Mesenchymal stem cell (in vitro differentiated cells and primary cell): ENCODE measurements around the gene IFT25.
"Not testable (repeated sequence)": the region's sequence is repeated elsewhere in the genome, so short reads cannot be mapped to it uniquely, and the experiment has no call there.

Source experiments
- DNase-seq: peaks from one replicate; pipeline ENCODE4 v3.0.0-alpha.2; 2013
- H2AFZ ChIP-seq: one replicate; pipeline ENCODE4 v1.6.1; 2013; ENCODE audit warnings: low read depth, mild to moderate bottlenecking, control low read depth, inconsistent platforms, low read length, moderate library complexity
- H2AK5ac ChIP-seq: 2 replicates; pipeline ENCODE4 v1.6.1; 2013; ENCODE audit warnings: low read length, moderate library complexity, mild to moderate bottlenecking, inconsistent platforms; ENCODE audit not compliant: severe bottlenecking
- H2BK120ac ChIP-seq: one replicate; pipeline ENCODE4 v1.6.1; 2013; ENCODE audit warnings: low read depth, mild to moderate bottlenecking, inconsistent platforms, low read length, moderate library complexity
- H2BK12ac ChIP-seq, 2 experiments: one replicate each; pipeline ENCODE4 v1.6.1; 2013; ENCODE audit warnings: inconsistent platforms in 2 of 2, low read length in 2 of 2, mild to moderate bottlenecking in 2 of 2, moderate library complexity in 2 of 2, control low read depth in 1 of 2
- H2BK15ac ChIP-seq: one replicate; pipeline ENCODE4 v1.6.1; 2013; ENCODE audit warnings: mild to moderate bottlenecking, low read depth, inconsistent platforms; ENCODE audit not compliant: poor library complexity, severe bottlenecking
- H2BK5ac ChIP-seq: 2 replicates; pipeline ENCODE4 v1.6.1; 2013; ENCODE audit warnings: low read depth, mild to moderate bottlenecking, low read length, control low read depth, inconsistent platforms; ENCODE audit not compliant: poor library complexity, severe bottlenecking
- H3K14ac ChIP-seq, 2 experiments: one replicate each; pipeline ENCODE4 v1.6.1; 2013; ENCODE audit warnings: inconsistent platforms in 2 of 2, low read length in 2 of 2, control low read depth in 1 of 2, mild to moderate bottlenecking in 1 of 2, moderate library complexity in 1 of 2
- H3K18ac ChIP-seq, 2 experiments: one replicate each; pipeline ENCODE4 v1.6.1; 2013; ENCODE audit warnings: inconsistent platforms in 2 of 2, low read length in 2 of 2, control low read depth in 1 of 2, low read depth in 1 of 2, mild to moderate bottlenecking in 1 of 2
- H3K23ac ChIP-seq, 2 experiments: one replicate each; pipeline ENCODE4 v1.6.1; 2013; ENCODE audit warnings: inconsistent platforms in 2 of 2, low read length in 2 of 2, mild to moderate bottlenecking in 2 of 2, moderate library complexity in 2 of 2, control low read depth in 1 of 2
- H3K27ac ChIP-seq: 2 replicates; pipeline ENCODE4 v1.5.1; 2013; ENCODE audit warnings: mild to moderate bottlenecking, moderate library complexity, low read length, control low read depth, inconsistent platforms; ENCODE audit not compliant: poor library complexity, severe bottlenecking
- H3K27me3 ChIP-seq, 2 experiments: 2 replicates each; pipeline versions ENCODE4 v1.6.1 to v1.7.0; 2013; ENCODE audit warnings: low read length in 2 of 2, mild to moderate bottlenecking in 2 of 2, moderate library complexity in 2 of 2, control low read depth in 1 of 2, inconsistent platforms in 1 of 2; ENCODE audit not compliant: control insufficient read depth in 1 of 2, insufficient read depth in 1 of 2
- H3K36me3 ChIP-seq, 2 experiments: 2 replicates each; pipeline versions ENCODE4 v1.6.1 to v1.7.0; 2013; ENCODE audit warnings: low read length in 2 of 2, control low read depth in 1 of 2, inconsistent platforms in 1 of 2, low read depth in 1 of 2, mild to moderate bottlenecking in 1 of 2; ENCODE audit not compliant: insufficient read depth in 2 of 2, control insufficient read depth in 1 of 2
- H3K4ac ChIP-seq, 2 experiments: one replicate each; pipeline ENCODE4 v1.6.1; 2013; ENCODE audit warnings: inconsistent platforms in 2 of 2, low read length in 2 of 2, mild to moderate bottlenecking in 2 of 2, moderate library complexity in 2 of 2, control low read depth in 1 of 2, low read depth in 1 of 2
- H3K4me1 ChIP-seq: 2 replicates; pipeline ENCODE4 v1.6.1; 2013; ENCODE audit warnings: low read depth, low read length, control low read depth; ENCODE audit not compliant: control insufficient read depth, insufficient read depth
- H3K4me2 ChIP-seq: 2 replicates; pipeline ENCODE4 v1.6.1; 2013; ENCODE audit warnings: low read length, mild to moderate bottlenecking, inconsistent platforms; ENCODE audit not compliant: poor library complexity, severe bottlenecking
- H3K4me3 ChIP-seq, 2 experiments: 2 replicates each; pipeline versions ENCODE4 v1.5.1 to v1.7.0; 2013; ENCODE audit warnings: low read length in 2 of 2, mild to moderate bottlenecking in 2 of 2, control low read depth in 1 of 2, low read depth in 1 of 2; ENCODE audit not compliant: insufficient read depth in 1 of 2
- H3K79me1 ChIP-seq: replicated peaks from 2 replicates; pipeline ENCODE4 v1.6.1; 2013; ENCODE audit warnings: mild to moderate bottlenecking, control low read depth, low read length, inconsistent platforms; ENCODE audit not compliant: poor library complexity, severe bottlenecking
- H3K9ac ChIP-seq: 2 replicates; pipeline ENCODE4 v1.7.0; 2013; ENCODE audit warnings: mild to moderate bottlenecking, low read length, moderate library complexity
- H3K9me3 ChIP-seq: 2 replicates; pipeline ENCODE4 v1.7.0; 2013; ENCODE audit warnings: mild to moderate bottlenecking, low read length; ENCODE audit not compliant: control insufficient read depth
- H4K8ac ChIP-seq: one replicate; pipeline ENCODE4 v1.6.1; 2013; ENCODE audit warnings: inconsistent platforms, mild to moderate bottlenecking, low read length, moderate library complexity
- H4K91ac ChIP-seq: one replicate; pipeline ENCODE4 v1.6.1; 2013; ENCODE audit warnings: mild to moderate bottlenecking, low read length, inconsistent platforms
- WGBS: methylation state at CpG from one replicate; pipeline ENCODE4 v1.1.7; 2013; ENCODE audit warnings: mixed read lengths; 5-methylcytosine and 5-hydroxymethylcytosine counted together

IFT25 gene

GRCh38 chr1:53878492-53879105 lies 66.9 kb downstream of the IFT25 start:
- no peaks in the 10 kb centered on the region for H3K4me1 ChIP-seq

GRCh38 chr1:53875150-53875549 lies 70.3 kb downstream of the IFT25 start:
- DNase-seq, H2BK5ac ChIP-seq, H4K91ac ChIP-seq, H3K4me2 ChIP-seq, H3K4ac ChIP-seq, H3K27me3 ChIP-seq, H3K9ac ChIP-seq, H2AFZ ChIP-seq, H2BK12ac ChIP-seq, H2BK120ac ChIP-seq, H3K9me3 ChIP-seq, H3K18ac ChIP-seq, H3K4me3 ChIP-seq, H2AK5ac ChIP-seq, H3K4me1 ChIP-seq, H3K23ac ChIP-seq, H3K79me1 ChIP-seq, H4K8ac ChIP-seq, H3K14ac ChIP-seq, H2BK15ac ChIP-seq, H3K27ac ChIP-seq: not testable (repeated sequence)
- H3K36me3 ChIP-seq = peaks cover 29 to 72% of the 10 kb centered on the region in 2 experiments
- WGBS = 96% methylated on average over 2 of the region's 2 CpGs

More at GRCh38 chr1:53878492-53879105, 66.9 kb downstream of the IFT25 start:
- no peak overlapping the region for H2BK12ac ChIP-seq
- H4K8ac ChIP-seq = no peak overlapping the region
- H2BK120ac ChIP-seq = no peak overlapping the region
- H3K27ac ChIP-seq = no peak overlapping the region
- peak; percentile 63 for DNase-seq
- H3K4ac ChIP-seq = no peak overlapping the region
- H3K4me3 ChIP-seq = no peak overlapping the region
- H3K9ac ChIP-seq = no peak overlapping the region
- H2AK5ac ChIP-seq = no peak overlapping the region
- H3K14ac ChIP-seq = no peak overlapping the region
- no peaks in the 10 kb centered on the region for H3K27me3 ChIP-seq
- no peaks in the 10 kb centered on the region for H3K9me3 ChIP-seq
- H3K36me3 ChIP-seq = peaks cover 28 to 53% of the 10 kb centered on the region in 2 experiments
- H2BK15ac ChIP-seq = no peak overlapping the region
- no peak overlapping the region for H2AFZ ChIP-seq
- no peaks in the 10 kb centered on the region for H3K79me1 ChIP-seq
- H3K18ac ChIP-seq = no peak overlapping the region
- H3K23ac ChIP-seq = no peak overlapping the region
- H4K91ac ChIP-seq = no peak overlapping the region
- 52% methylated on average over 4 of the region's 5 CpGs for WGBS
- no peak overlapping the region for H3K4me2 ChIP-seq
- no peak overlapping the region for H2BK5ac ChIP-seq

- Histone ChIP-seq H2AK5ac (no peak overlapping the region), H4K91ac (no peak overlapping the region), H3K36me3 (peaks cover 21 to 85% of the 10 kb centered on the region in 2 experiments), H3K4me1 (no peaks in the 10 kb centered on the region), H2BK120ac (no peak overlapping the region), H3K23ac (no peak overlapping the region), H2AFZ (no peak overlapping the region), H3K9ac (no peak overlapping the region), H3K27me3 (no peaks in the 10 kb centered on the region), H3K4me3 (no peak overlapping the region), H2BK5ac (no peak overlapping the region), H3K27ac (no peak overlapping the region), H2BK12ac (no peak overlapping the region), H2BK15ac (no peak overlapping the region), H3K14ac (no peak overlapping the region), H3K4ac (no peak overlapping the region), H3K79me1 (no peaks in the 10 kb centered on the region), H3K4me2 (no peak overlapping the region), H3K18ac (no peak overlapping the region), H3K9me3 (no peaks in the 10 kb centered on the region), H4K8ac (no peak overlapping the region)
- 90% methylated on average over 3 of the region's 5 CpGs for WGBS
- no peak for DNase-seq
Observed at GRCh38 chr1:53871773-53872484, 73.6 kb downstream of the IFT25 start.
